HCT116 (cell line): ENCODE data around the gene VPS26B. TPM values are rescaled to one million over a fixed set of nuclear protein-coding genes. Genes with fewer than 3 reads are reported as not detected.

Experiments
- ATAC-seq: fragments of 200-7000 bp; cut with Tn5 transposase; 2 replicates; pipeline ENCODE4 v1.9.1; 2020; ENCODE audit warnings: mild to moderate bottlenecking, moderate library complexity
- BruUV-seq: library from RNA; stranded (reverse); fragments of 400-500 nt; replicated peaks from 2 replicates; lab custom pipeline; 2021; lab: Mats Ljungman, UMichigan
- CTCF ChIA-PET: fragments of 300-600 bp; sonication (Branson Sonifier 250); formaldehyde crosslinking; loops from one replicate; lab custom pipeline; 2021; ENCODE audit warnings: antibody characterized with exemption; lab: Charles Lee
- POLR2A ChIA-PET: fragments of 300-600, 350-600 bp; sonication (Branson Sonifier 250); formaldehyde crosslinking; loops from one replicate; lab custom pipeline; 2021; ENCODE audit warnings: antibody characterized with exemption; lab: Charles Lee
- RAD21 ChIA-PET, 2 experiments: fragments of 300-600 bp; sonication (Branson Sonifier 250); formaldehyde crosslinking; loops; one replicate each; lab custom pipeline; 2023; ENCODE audit warnings: low total read pairs in 2 of 2; ENCODE audit not compliant: uncharacterized antibody in 2 of 2, unreplicated experiment in 2 of 2, low non-redundant PET in 1 of 2; lab: Charles Lee
- DNase-seq: peaks from one replicate; pipeline ENCODE4 v3.0.0-alpha.2; 2010; ENCODE audit warnings: low read depth, low spot score
- H2AFZ ChIP-seq: fragments of 200-600 bp; shearing (Covaris generic), sonication (generic); 2 replicates; pipeline ENCODE4 v1.6.1; 2017; ENCODE audit warnings: low read depth, mixed run types, mixed read lengths, antibody characterized with exemption, low read length; ENCODE audit not compliant: poor library complexity, severe bottlenecking
- H3K27ac ChIP-seq: 2 replicates; pipeline ENCODE4 v1.5.1; 2012; ENCODE audit warnings: low read depth, low read length
- H3K27me3 ChIP-seq: fragments of 200-600 bp; sonication (generic); 2 replicates; pipeline ENCODE4 v1.6.1; 2016; ENCODE audit warnings: mixed run types, low read length, mixed read lengths; ENCODE audit not compliant: insufficient read depth
- H3K36me3 ChIP-seq, 2 experiments: fragments of 200-500 bp in 1 of 2; fragments of 200-600 bp in 1 of 2; sonication (Bioruptor generic) in 1 of 2; sonication (generic) in 1 of 2; 2 replicates each; pipeline versions ENCODE4 v1.5.1 to v1.6.1; 2014 to 2016; ENCODE audit warnings: low read length in 2 of 2, inconsistent platforms in 1 of 2, mixed read lengths in 1 of 2, mixed run types in 1 of 2; ENCODE audit not compliant: insufficient read depth in 2 of 2, control insufficient read depth in 1 of 2
- H3K4me1 ChIP-seq, 2 experiments: fragments of 200-600 bp in 1 of 2; sonication (generic) in 1 of 2; 2 replicates each; pipeline versions ENCODE4 v1.5.1 to v1.6.1; 2012 to 2017; ENCODE audit warnings: low read length in 2 of 2, inconsistent platforms in 1 of 2, mild to moderate bottlenecking in 1 of 2, mixed read lengths in 1 of 2, mixed run types in 1 of 2, moderate library complexity in 1 of 2; ENCODE audit not compliant: insufficient read depth in 2 of 2, control insufficient read depth in 1 of 2
- H3K4me2 ChIP-seq: fragments of 200-600 bp; sonication (generic); 2 replicates; pipeline ENCODE4 v1.6.1; 2017; ENCODE audit warnings: mixed run types, low read length, mixed read lengths
- H3K4me3 ChIP-seq, 2 experiments: fragments of 200-600 bp in 1 of 2; sonication (generic) in 1 of 2; replicated peaks in 1 of 2; 2 replicates each; pipeline ENCODE4 v1.5.1; 2011 to 2016; ENCODE audit warnings: low read length in 2 of 2, control low read depth in 1 of 2, low read depth in 1 of 2, mild to moderate bottlenecking in 1 of 2, mixed read lengths in 1 of 2, mixed run types in 1 of 2
- H3K79me2 ChIP-seq: fragments of 200-600 bp; sonication (generic); 2 replicates; pipeline ENCODE4 v1.6.1; 2017; ENCODE audit warnings: mild to moderate bottlenecking, mixed run types, low read length, moderate library complexity, mixed read lengths; ENCODE audit not compliant: insufficient read depth
- H3K9ac ChIP-seq: fragments of 200-600 bp; sonication (generic); 2 replicates; pipeline ENCODE4 v1.6.1; 2016; ENCODE audit warnings: low read length, mixed read lengths
- H3K9me2 ChIP-seq: fragments of 200-600 bp; sonication (generic), shearing (Covaris generic); 2 replicates; pipeline ENCODE4 v1.6.1; 2017; ENCODE audit warnings: mixed run types, mild to moderate bottlenecking, moderate library complexity; ENCODE audit not compliant: insufficient read depth
- H3K9me3 ChIP-seq, 2 experiments: fragments of 200-500 bp in 1 of 2; fragments of 200-600 bp in 1 of 2; sonication (Bioruptor generic) in 1 of 2; sonication (generic) in 1 of 2; 2 replicates each; pipeline ENCODE4 v1.6.1; 2014 to 2017; ENCODE audit warnings: low read length in 2 of 2, mixed read lengths in 2 of 2, inconsistent platforms in 1 of 2, low read depth in 1 of 2, mild to moderate bottlenecking in 1 of 2, mixed run types in 1 of 2, moderate library complexity in 1 of 2; ENCODE audit not compliant: control insufficient read depth in 1 of 2, insufficient read depth in 1 of 2
- H4K20me1 ChIP-seq: fragments of 200-600 bp; sonication (generic), shearing (Covaris generic); 2 replicates; pipeline ENCODE4 v1.6.1; 2017; ENCODE audit warnings: mixed run types, mild to moderate bottlenecking, moderate library complexity; ENCODE audit not compliant: insufficient read depth
- CEBPB ChIP-seq: IDR thresholded peaks from 2 replicates; pipeline ENCODE4 v1.6.1; 2012; ENCODE audit warnings: low read depth
- EGR1 ChIP-seq: IDR thresholded peaks from 2 replicates; pipeline ENCODE4 v1.6.1; 2012; ENCODE audit warnings: low read depth
- ELF1 ChIP-seq: IDR thresholded peaks from 2 replicates; pipeline ENCODE4 v1.6.1; 2012; ENCODE audit warnings: low read depth, borderline replicate concordance
- EZH2 ChIP-seq: fragments of 200-600 bp; sonication (generic); IDR thresholded peaks from 2 replicates; pipeline ENCODE4 v1.6.1; 2017; ENCODE audit warnings: antibody characterized with exemption, mixed run types
- EZH2phosphoT487 ChIP-seq: fragments of 200-600 bp; IDR thresholded peaks from 2 replicates; pipeline ENCODE4 v1.6.1; 2018; ENCODE audit warnings: antibody characterized with exemption, borderline replicate concordance
- JUND ChIP-seq: IDR thresholded peaks from 2 replicates; pipeline ENCODE4 v1.6.1; 2012
- POLR2A ChIP-seq: IDR thresholded peaks from 2 replicates; pipeline ENCODE4 v1.7.0; 2011; ENCODE audit warnings: borderline replicate concordance; ENCODE audit not compliant: insufficient read depth, insufficient read length; ENCODE audit errors: extremely low read depth
- POLR2AphosphoS5 ChIP-seq: IDR thresholded peaks from 2 replicates; pipeline ENCODE4 v1.6.1; 2011; ENCODE audit warnings: mild to moderate bottlenecking, low read depth, low read length, moderate library complexity
- SIN3A ChIP-seq: IDR thresholded peaks from 2 replicates; pipeline ENCODE4 v1.6.1; 2012; ENCODE audit warnings: low read depth
- SP1 ChIP-seq: IDR thresholded peaks from 2 replicates; pipeline ENCODE4 v1.6.1; 2012; ENCODE audit warnings: low read depth
- SRF ChIP-seq: IDR thresholded peaks from 2 replicates; pipeline ENCODE4 v1.6.1; 2012; ENCODE audit warnings: low read depth
- TCF7L2 ChIP-seq: IDR thresholded peaks from 2 replicates; pipeline ENCODE4 v1.7.0; 2011; ENCODE audit warnings: borderline replicate concordance, inconsistent platforms; ENCODE audit not compliant: insufficient read depth, insufficient read length; ENCODE audit errors: extremely low read depth
- YY1 ChIP-seq: IDR thresholded peaks from 2 replicates; pipeline ENCODE4 v1.6.1; 2011; ENCODE audit warnings: low read length, low read depth, moderate library complexity, mild to moderate bottlenecking; ENCODE audit not compliant: insufficient replicate concordance; ENCODE audit errors: extremely low read depth
- ZFX ChIP-seq: fragments of 450-650 bp; IDR thresholded peaks from 2 replicates; pipeline ENCODE4 v1.6.1; 2017
- ZNF274 ChIP-seq: fragments of 200-500 bp; sonication (Bioruptor generic); IDR thresholded peaks from 2 replicates; pipeline ENCODE4 v1.6.1; 2014; ENCODE audit warnings: mild to moderate bottlenecking, low read depth, low read length, inconsistent platforms
- intact Hi-C: fragments of 100-400 bp; cut with micrococcal nuclease; formaldehyde crosslinking; loops from 2 replicates; pipeline ENCODE4 v1.10.0; 2022
- total RNA-seq: library from RNA; stranded (reverse); gene quantifications from one replicate; pipeline ENCODE4 v1.2.1, GENCODE V29; 2021; ENCODE audit not compliant: unreplicated experiment
- TF ChIP-seq, protein P1 (sequence below): IDR thresholded peaks from 2 replicates; pipeline ENCODE4 v1.6.1; 2012
- TF ChIP-seq, protein P2 (sequence below), 3 experiments: fragments of 200-600 bp in 1 of 3; sonication (generic) in 1 of 3; IDR thresholded peaks in 2 of 3; conservative IDR thresholded peaks in 1 of 3; 2 replicates each; pipeline ENCODE4 v1.5.1; 2012 to 2017; ENCODE audit warnings: low read depth in 2 of 3, low read length in 2 of 3, antibody characterized with exemption in 1 of 3, borderline replicate concordance in 1 of 3, control low read depth in 1 of 3, mild to moderate bottlenecking in 1 of 3, mixed read lengths in 1 of 3, mixed run types in 1 of 3, moderate library complexity in 1 of 3; ENCODE audit not compliant: insufficient read depth in 1 of 3
- TF ChIP-seq, protein P3 (sequence below): IDR thresholded peaks from 2 replicates; pipeline ENCODE4 v1.6.1; 2012; ENCODE audit warnings: low read depth
- TF ChIP-seq, protein P4 (sequence below): IDR thresholded peaks from 2 replicates; pipeline ENCODE4 v1.6.1; 2011; ENCODE audit warnings: mild to moderate bottlenecking, low read length, moderate library complexity; ENCODE audit not compliant: insufficient replicate concordance; ENCODE audit errors: extremely low read depth

Gene VPS26B
- total RNA-seq, 1 experiment from 2014 or later: 26.6 TPM

DNA sequence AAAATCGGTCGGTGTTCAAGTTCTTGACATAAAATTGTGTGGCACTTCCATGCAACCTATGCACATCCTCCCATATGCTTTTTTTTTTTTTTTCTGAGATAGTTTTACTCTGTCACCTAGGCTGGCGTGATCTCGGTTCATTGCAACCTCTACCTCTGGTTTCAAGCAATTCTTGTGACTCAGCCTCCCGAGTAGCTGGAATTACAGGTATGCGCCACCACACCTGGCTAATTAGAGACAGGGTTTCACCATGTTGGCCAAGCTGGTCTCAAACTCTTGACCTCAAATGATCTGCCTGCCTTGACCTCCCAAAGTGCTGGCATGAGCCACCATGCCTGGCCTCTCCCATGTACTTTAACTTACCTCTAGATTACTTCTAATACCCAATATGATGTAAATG is 66.7 kb downstream of the VPS26B start (continued):
- no peak for TF ChIP-seq EGR1
- no peak for TF ChIP-seq YY1
- no peak for TF ChIP-seq JUND
- TF ChIP-seq, protein P1, sequence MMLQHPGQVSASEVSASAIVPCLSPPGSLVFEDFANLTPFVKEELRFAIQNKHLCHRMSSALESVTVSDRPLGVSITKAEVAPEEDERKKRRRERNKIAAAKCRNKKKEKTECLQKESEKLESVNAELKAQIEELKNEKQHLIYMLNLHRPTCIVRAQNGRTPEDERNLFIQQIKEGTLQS: no peak
- no peak for TF ChIP-seq ZNF274
- no peak for TF ChIP-seq TCF7L2

DNA sequence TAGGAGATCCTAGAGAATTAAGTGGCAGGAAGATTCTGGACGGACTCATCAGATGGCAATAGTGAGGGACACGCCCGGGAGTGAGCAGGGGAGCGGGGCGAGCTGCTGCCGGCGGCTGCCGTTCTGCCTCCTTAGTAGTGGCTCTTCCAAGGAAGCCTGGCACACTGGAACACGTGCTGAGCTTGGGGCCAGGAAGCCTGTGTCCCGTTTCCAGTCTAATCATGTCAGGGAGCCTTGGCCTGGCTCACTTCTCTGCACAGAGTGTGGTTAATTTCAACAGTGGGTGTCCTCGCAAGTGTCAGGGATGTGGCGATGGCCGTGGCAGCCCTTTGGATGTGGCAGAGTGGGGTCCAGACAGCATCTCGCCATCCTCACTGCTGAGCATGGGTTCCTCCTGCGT is 68.2 kb downstream of the VPS26B start:
- no peak overlapping the region for H2AFZ ChIP-seq
- ChIA-PET POLR2A (no interaction called here), CTCF (no interaction called here), RAD21 (no interaction called here)
- BruUV-seq: no TSS peak
- H3K27me3 ChIP-seq: no peaks in the 10 kb centered on the region
- no peak overlapping the region for H3K4me3 ChIP-seq
- no peaks in the 10 kb centered on the region for H3K79me2 ChIP-seq
- no peaks in the 10 kb centered on the region for H3K9me3 ChIP-seq
- H3K9me2 ChIP-seq: no peaks in the 10 kb centered on the region
- H3K4me2 ChIP-seq: no peak overlapping the region
- no peak overlapping the region for H3K27ac ChIP-seq
- no peak for ATAC-seq
- intact Hi-C loops: no loop called here
- no peak for DNase-seq
- no peaks in the 10 kb centered on the region for H3K36me3 ChIP-seq
- H3K9ac ChIP-seq: no peak overlapping the region
- no peaks in the 10 kb centered on the region for H3K4me1 ChIP-seq
- H4K20me1 ChIP-seq: no peaks in the 10 kb centered on the region
- TF ChIP-seq SP1 (no peak), TCF7L2 (no peak), SIN3A (no peak), EZH2 (no peak), JUND (no peak), CEBPB (no peak), EGR1 (no peak), EZH2phosphoT487 (no peak), POLR2AphosphoS5 (no peak), ZNF274 (no peak), SRF (no peak), POLR2A (no peak), ZFX (no peak), ELF1 (no peak)
- TF ChIP-seq, protein P2, sequence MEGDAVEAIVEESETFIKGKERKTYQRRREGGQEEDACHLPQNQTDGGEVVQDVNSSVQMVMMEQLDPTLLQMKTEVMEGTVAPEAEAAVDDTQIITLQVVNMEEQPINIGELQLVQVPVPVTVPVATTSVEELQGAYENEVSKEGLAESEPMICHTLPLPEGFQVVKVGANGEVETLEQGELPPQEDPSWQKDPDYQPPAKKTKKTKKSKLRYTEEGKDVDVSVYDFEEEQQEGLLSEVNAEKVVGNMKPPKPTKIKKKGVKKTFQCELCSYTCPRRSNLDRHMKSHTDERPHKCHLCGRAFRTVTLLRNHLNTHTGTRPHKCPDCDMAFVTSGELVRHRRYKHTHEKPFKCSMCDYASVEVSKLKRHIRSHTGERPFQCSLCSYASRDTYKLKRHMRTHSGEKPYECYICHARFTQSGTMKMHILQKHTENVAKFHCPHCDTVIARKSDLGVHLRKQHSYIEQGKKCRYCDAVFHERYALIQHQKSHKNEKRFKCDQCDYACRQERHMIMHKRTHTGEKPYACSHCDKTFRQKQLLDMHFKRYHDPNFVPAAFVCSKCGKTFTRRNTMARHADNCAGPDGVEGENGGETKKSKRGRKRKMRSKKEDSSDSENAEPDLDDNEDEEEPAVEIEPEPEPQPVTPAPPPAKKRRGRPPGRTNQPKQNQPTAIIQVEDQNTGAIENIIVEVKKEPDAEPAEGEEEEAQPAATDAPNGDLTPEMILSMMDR (IDR thresholded peaks at IDR 0.05 in 2 of 3, conservative IDR thresholded peaks at IDR 0.05 in 1 of 3; ENCODE audit: borderline replicate concordance in 1 of 3, insufficient read depth in 1 of 3, low read depth in 2 of 3, low read length in 2 of 3): no peak
- TF ChIP-seq, protein P3, sequence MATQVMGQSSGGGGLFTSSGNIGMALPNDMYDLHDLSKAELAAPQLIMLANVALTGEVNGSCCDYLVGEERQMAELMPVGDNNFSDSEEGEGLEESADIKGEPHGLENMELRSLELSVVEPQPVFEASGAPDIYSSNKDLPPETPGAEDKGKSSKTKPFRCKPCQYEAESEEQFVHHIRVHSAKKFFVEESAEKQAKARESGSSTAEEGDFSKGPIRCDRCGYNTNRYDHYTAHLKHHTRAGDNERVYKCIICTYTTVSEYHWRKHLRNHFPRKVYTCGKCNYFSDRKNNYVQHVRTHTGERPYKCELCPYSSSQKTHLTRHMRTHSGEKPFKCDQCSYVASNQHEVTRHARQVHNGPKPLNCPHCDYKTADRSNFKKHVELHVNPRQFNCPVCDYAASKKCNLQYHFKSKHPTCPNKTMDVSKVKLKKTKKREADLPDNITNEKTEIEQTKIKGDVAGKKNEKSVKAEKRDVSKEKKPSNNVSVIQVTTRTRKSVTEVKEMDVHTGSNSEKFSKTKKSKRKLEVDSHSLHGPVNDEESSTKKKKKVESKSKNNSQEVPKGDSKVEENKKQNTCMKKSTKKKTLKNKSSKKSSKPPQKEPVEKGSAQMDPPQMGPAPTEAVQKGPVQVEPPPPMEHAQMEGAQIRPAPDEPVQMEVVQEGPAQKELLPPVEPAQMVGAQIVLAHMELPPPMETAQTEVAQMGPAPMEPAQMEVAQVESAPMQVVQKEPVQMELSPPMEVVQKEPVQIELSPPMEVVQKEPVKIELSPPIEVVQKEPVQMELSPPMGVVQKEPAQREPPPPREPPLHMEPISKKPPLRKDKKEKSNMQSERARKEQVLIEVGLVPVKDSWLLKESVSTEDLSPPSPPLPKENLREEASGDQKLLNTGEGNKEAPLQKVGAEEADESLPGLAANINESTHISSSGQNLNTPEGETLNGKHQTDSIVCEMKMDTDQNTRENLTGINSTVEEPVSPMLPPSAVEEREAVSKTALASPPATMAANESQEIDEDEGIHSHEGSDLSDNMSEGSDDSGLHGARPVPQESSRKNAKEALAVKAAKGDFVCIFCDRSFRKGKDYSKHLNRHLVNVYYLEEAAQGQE: no peak
- TF ChIP-seq, protein P4, sequence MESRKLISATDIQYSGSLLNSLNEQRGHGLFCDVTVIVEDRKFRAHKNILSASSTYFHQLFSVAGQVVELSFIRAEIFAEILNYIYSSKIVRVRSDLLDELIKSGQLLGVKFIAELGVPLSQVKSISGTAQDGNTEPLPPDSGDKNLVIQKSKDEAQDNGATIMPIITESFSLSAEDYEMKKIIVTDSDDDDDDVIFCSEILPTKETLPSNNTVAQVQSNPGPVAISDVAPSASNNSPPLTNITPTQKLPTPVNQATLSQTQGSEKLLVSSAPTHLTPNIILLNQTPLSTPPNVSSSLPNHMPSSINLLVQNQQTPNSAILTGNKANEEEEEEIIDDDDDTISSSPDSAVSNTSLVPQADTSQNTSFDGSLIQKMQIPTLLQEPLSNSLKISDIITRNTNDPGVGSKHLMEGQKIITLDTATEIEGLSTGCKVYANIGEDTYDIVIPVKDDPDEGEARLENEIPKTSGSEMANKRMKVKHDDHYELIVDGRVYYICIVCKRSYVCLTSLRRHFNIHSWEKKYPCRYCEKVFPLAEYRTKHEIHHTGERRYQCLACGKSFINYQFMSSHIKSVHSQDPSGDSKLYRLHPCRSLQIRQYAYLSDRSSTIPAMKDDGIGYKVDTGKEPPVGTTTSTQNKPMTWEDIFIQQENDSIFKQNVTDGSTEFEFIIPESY: no peak
